Dendritic cell treated with granulocyte-macrophage colony-stimulating factor and Interleukin-4, amounts not matched to agents 40 ng/mL and 50 ng/mL, for 4 days (primary cell): ENCODE results near the gene TNNT3.
A peak's percentile ranks its signal among the peaks of the same experiment; 100 is the strongest.
"Not testable (repeated sequence)": the region's sequence is repeated elsewhere in the genome, so short reads cannot be mapped to it uniquely, and the experiment has no call there.

ENCODE experiments used
- H3K27ac Mint-ChIP-seq: one replicate; pipeline ENCODE4 v1.8.0; 2022; ENCODE audit warnings: mild to moderate bottlenecking, mixed read lengths
- H3K27me3 Mint-ChIP-seq: one replicate; pipeline ENCODE4 v1.8.0; 2022; ENCODE audit warnings: mild to moderate bottlenecking, mixed read lengths
- H3K36me3 Mint-ChIP-seq: one replicate; pipeline ENCODE4 v1.8.0; 2022; ENCODE audit warnings: low read depth, mixed read lengths
- H3K4me1 Mint-ChIP-seq: one replicate; pipeline ENCODE4 v1.8.0; 2022; ENCODE audit warnings: low read depth, mixed read lengths
- H3K4me3 Mint-ChIP-seq: one replicate; pipeline ENCODE4 v1.8.0; 2022; ENCODE audit warnings: mild to moderate bottlenecking, moderate library complexity, mixed read lengths
- H3K9me3 Mint-ChIP-seq: one replicate; pipeline ENCODE4 v1.8.0; 2022; ENCODE audit warnings: mixed read lengths
- intact Hi-C: fragments of 100-400 bp; cut with micrococcal nuclease; formaldehyde crosslinking; loops from one replicate; pipeline ENCODE4 v1.15.0; 2022

TNNT3 gene

DNA sequence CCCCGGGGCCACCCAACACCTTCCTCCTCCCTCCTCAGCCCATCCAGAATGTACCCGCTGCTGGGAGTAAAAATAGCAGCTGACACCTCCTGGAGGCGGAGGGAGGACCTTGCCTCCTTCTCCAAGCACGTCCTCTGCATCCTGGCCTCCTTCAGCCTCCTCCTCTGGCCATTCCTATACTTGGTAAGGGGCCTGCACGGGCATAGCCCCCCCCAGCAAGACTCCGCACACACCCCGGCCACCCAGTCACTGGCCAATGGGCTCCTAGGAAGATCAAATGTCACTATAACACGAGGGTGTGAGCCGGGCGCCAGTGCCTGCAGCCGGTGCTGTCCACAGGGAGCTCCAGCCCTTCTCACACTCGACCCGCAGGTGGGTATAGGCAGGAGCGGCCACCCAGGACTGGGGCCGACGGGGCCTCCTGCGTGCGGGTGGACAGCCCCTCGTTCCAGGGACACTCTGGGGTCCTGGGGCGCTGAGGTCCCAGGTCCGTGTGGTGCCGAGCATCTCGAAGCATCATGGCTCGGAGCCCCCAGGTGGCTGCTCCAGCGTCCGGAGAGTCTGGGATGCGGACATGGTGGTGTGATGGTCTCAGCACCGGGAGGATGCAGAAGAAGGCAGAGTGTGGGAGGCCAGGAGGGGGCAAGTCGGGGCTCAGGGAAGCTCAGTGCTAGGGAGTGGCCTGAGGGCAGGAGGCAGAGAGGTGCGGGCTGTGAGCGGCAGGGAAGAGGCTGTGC is at the start of gene TNNT3:
Gene TNNT3 (plus strand): TSS at position 313 of the 737 bp plus-strand sequence. CDS start 3,172 bp downstream, outside the sequence.
- intact Hi-C loops: loop anchor here (5.0 kb wide), 1 partner anchor 82 kb away; the partner anchor contains the start of gene TNNI2
- Mint-ChIP-seq H3K4me3 (no peak within 1 kb of the TSS), H3K36me3 (peaks cover 11% of the 10 kb centered on the region), H3K4me1 (peaks cover 10% of the 10 kb centered on the region), H3K27me3 (peaks cover 44% of the 10 kb centered on the region), H3K27ac (no peak within 1 kb of the TSS), H3K9me3 (no peaks in the 10 kb centered on the region)

DNA sequence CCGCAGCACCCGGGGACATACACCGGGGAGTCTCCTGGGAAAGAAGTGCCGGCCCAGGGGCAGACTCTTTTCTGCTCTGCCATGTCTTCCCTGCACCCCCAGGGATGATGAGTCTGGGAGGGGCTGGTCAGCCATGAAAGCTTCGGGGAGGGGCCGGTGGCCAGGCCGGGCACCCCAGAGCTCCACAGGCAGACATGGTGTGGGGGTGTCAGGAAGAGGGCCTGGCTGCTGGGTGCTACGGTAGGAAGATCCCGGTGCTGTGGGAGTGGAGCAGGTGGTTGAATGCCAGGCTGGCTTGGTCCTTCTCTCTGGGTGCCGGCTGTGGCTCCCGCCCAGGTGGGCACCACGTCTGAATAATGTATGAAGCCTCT is 49.2 kb upstream of the TNNT3 start:
- intact Hi-C loops: no loop called here
- H3K4me1 Mint-ChIP-seq: peaks cover 66% of the 10 kb centered on the region

DNA sequence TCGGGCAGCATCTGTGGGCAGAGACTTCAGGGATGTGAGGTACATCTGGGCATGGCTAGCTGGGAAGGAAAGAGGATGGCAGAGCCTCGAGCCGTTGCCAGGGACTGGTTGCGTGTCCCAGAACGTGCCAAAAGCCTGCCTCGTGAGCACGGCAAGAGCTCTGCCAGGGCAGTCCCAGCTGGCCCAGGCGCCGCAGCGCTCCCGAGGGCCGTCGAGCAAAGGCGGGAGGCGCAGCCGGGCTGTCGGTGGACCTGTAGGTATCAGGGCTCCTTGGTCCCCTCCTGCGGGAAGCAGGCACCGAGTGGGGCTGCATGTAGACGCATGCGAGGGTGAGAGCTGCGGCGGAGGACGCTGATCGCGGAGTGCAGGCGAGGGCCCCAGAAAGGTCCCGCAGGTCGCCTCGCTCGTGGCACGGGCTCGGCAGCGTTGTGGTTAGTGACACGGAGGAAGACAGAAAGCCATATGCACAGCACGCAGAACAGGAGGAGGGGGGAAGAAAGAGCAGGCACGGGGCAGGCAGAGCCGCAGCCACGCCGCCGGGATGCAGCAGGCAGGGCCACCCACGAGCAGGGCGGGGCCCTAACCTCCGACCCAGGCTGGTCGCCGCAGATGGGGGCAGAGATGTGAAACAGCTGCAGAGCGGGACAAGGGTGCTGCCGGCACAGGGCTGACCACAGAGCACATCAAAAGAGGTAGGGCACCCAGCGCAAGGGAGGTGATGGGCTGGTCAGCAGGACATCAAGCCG is 48.6 kb upstream of the TNNT3 start:
- H3K4me3 Mint-ChIP-seq: no peak overlapping the region
- intact Hi-C loops: no loop called here
- peak overlapping the region; percentile 5 for H3K27ac Mint-ChIP-seq
- no peaks in the 10 kb centered on the region for H3K9me3 Mint-ChIP-seq
- H3K27me3 Mint-ChIP-seq: peaks cover 3% of the 10 kb centered on the region
- peaks cover 71% of the 10 kb centered on the region for H3K4me1 Mint-ChIP-seq
- H3K36me3 Mint-ChIP-seq: peaks cover 11% of the 10 kb centered on the region

More for the DNA sequence above, 49.2 kb upstream of the TNNT3 start:
- no peak overlapping the region for H3K4me3 Mint-ChIP-seq
- no peaks in the 10 kb centered on the region for H3K9me3 Mint-ChIP-seq
- peaks cover 3% of the 10 kb centered on the region for H3K27me3 Mint-ChIP-seq
- H3K27ac Mint-ChIP-seq: peak overlapping the region; percentile 5
- H3K36me3 Mint-ChIP-seq: peaks cover 5% of the 10 kb centered on the region

DNA sequence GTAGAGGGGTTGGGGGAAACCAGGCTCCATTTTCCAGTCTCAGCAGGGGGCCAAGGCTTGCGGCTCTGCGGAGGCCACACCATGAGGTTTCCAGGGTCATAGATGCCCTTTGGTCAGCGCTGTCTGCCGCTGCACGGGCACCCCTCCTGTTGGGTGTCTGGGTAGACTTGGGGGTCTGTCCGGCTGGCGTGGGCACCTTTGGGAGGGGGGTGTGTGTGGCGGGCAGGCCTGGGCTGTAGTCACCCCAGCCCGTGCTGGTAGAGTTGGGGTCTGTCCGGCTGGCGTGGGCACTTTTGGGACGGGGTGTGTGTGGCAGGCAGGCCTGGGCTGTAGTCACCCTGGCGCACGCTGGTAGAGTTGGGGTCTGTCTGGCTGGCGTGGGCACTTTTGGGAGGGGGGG is 48.0 kb upstream of the TNNT3 start:
- intact Hi-C loops: no loop called here
- no peak overlapping the region for H3K4me3 Mint-ChIP-seq
- peak overlapping the region; percentile 29 for H3K27ac Mint-ChIP-seq
- H3K9me3 Mint-ChIP-seq: no peaks in the 10 kb centered on the region
- H3K36me3 Mint-ChIP-seq: peaks cover 17% of the 10 kb centered on the region
- H3K27me3 Mint-ChIP-seq: peaks cover 3% of the 10 kb centered on the region
- peaks cover 77% of the 10 kb centered on the region for H3K4me1 Mint-ChIP-seq

GRCh38 chr11:1872267-1872985 is 47.1 kb upstream of the TNNT3 start:
- Mint-ChIP-seq H3K27me3 (peaks cover 3% of the 10 kb centered on the region), H3K27ac (peak overlapping the region; percentile 29), H3K9me3 (no peaks in the 10 kb centered on the region), H3K4me1 (peaks cover 86% of the 10 kb centered on the region), H3K36me3 (peaks cover 23% of the 10 kb centered on the region), H3K4me3 (no peak overlapping the region)
- intact Hi-C loops: no loop called here

DNA sequence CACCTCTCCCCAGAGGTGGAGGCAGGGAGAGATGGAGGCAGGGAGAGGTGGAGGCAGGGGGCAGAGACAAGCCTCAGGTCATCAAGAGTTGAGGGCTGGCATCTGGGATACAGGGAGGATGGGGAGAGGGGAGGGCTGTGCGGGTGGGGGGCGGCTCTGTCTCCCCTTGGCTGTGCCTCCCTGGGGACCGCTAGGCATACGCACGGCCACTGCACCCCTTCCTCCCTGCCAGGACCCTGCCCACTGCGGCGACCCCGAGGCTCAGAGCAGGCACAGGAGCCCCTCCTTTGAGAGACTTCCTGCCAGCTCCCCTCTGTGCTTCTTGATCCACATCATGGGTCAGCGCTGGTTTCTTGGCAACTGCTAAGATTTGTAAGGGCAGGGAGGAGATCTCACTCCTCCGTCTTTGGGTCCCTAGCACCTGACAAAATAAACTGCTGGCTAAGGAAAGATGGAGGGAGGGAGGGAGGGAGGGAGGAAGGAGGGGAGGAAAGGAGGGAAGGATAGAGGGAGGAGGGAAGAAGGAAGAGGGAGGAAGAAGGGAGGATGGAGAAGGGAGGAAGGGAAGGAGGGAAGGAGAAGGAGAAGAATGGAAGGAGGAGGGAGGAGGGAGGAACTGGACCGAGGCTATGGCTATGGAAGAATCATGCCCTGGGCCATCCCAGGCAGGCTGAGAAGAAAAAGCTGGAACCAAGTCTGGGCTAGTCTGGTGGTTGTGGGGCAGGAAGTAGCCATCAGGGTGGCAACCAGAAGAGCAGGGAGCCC is 46.3 kb upstream of the TNNT3 start:
- peaks cover 88% of the 10 kb centered on the region for H3K4me1 Mint-ChIP-seq
- peak overlapping the region; percentile 56 for H3K27ac Mint-ChIP-seq
- H3K36me3 Mint-ChIP-seq: peaks cover 31% of the 10 kb centered on the region
- H3K9me3 Mint-ChIP-seq: no peaks in the 10 kb centered on the region
- H3K4me3 Mint-ChIP-seq: no peak overlapping the region
- H3K27me3 Mint-ChIP-seq: peaks cover 3% of the 10 kb centered on the region
- intact Hi-C loops: no loop called here

DNA sequence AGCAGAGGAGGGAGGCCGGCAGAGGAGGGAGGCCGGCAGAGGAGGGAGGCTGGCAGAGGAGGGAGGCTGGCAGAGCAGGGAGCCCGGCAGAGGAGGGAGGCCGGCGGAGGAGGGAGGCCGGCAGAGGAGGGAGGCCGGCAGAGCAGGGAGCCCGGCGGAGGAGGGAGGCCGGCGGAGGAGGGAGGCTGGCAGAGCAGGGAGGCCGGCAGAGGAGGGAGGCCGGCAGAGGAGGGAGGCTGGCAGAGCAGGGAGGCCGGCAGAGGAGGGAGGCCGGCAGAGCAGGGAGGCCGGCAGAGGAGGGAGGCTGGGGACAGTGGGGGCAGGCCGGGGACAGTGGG is 45.7 kb upstream of the TNNT3 start:
- peak overlapping the region; percentile 56 for H3K27ac Mint-ChIP-seq
- H3K9me3 Mint-ChIP-seq, H3K4me3 Mint-ChIP-seq, intact Hi-C loops, H3K27me3 Mint-ChIP-seq: not testable (repeated sequence)
- peaks cover 36% of the 10 kb centered on the region for H3K36me3 Mint-ChIP-seq
- H3K4me1 Mint-ChIP-seq: peaks cover 88% of the 10 kb centered on the region

DNA sequence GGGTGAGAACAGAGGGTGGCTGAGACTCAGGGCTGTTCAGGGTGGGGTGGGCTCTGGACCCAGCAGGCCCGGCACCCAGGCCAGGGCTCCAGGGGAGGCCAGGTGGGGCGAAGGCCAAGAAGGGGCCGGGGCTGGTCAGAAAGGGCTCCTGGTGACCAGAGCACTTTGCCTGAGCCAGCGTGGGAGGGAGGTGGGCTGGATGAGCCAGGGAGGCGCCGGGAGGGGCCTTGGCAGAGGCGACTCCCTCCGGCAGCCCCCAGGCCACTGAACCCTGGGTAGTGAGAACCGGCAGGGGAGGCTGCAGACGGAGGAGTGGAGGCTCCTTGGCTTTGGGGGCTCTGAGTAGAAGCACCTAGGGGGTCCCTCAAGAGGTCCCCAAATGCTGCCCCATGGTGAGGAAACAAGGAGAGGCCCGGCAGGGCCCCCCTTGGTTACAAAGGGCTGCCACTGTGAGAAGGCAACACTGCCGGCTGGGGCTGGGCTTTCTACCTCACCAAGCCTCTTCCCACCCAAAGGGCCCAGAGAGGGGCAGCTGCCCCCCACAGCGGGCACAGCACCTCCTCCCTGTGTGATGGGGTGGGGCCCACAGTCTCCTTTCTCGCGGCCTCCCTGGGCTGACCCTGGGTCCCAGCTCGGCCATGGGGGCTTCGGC is 44.9 kb upstream of the TNNT3 start:
- intact Hi-C loops: not testable (repeated sequence)
- peaks cover 85% of the 10 kb centered on the region for H3K4me1 Mint-ChIP-seq

DNA sequence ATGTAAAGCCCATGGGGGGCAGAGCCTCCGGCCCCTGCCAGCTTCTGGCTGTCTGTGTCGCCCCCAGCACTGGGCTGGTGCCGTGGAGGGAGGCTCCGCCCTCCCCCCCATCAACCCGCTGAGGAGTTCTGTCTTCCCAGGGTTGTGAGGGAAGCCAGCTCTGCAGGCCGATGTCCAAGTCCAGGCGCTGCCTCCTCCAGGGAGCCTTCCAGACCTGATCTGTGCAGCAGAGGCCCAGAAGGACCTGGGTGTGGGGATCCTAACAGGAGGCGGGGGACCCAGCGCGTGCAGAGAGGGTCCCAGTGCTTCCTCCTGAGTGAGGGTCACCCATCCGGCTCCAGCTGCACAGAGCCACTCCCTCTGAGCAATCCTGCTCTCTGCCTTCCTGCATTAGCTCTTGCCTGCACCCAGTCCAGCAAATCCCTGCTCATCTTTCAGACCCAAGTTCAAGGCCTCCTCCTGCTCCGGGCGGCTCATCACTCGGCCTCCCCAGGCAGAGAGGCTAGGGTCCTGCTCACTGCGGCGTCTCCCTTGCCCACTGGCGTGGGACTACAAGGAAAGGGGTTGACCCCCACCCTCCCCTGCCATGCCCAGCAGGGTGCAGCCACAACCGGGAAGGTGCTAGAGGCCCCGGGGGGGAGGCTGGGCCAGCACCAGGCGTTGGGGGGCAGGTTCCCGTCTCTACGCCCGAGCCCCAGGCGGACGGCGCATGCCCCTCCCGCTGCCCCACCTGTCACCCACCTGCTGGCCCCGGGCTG is 44.2 kb upstream of the TNNT3 start:
- Mint-ChIP-seq H3K27me3 (no peaks in the 10 kb centered on the region), H3K27ac (peak overlapping the region; percentile 36), H3K4me1 (peaks cover 85% of the 10 kb centered on the region), H3K4me3 (no peak overlapping the region), H3K9me3 (no peaks in the 10 kb centered on the region), H3K36me3 (peaks cover 45% of the 10 kb centered on the region)
- intact Hi-C loops: no loop called here

More for the DNA sequence above, 44.9 kb upstream of the TNNT3 start:
- not testable (repeated sequence) for H3K27ac Mint-ChIP-seq, H3K4me3 Mint-ChIP-seq, H3K9me3 Mint-ChIP-seq, H3K27me3 Mint-ChIP-seq
- peaks cover 39% of the 10 kb centered on the region for H3K36me3 Mint-ChIP-seq

DNA sequence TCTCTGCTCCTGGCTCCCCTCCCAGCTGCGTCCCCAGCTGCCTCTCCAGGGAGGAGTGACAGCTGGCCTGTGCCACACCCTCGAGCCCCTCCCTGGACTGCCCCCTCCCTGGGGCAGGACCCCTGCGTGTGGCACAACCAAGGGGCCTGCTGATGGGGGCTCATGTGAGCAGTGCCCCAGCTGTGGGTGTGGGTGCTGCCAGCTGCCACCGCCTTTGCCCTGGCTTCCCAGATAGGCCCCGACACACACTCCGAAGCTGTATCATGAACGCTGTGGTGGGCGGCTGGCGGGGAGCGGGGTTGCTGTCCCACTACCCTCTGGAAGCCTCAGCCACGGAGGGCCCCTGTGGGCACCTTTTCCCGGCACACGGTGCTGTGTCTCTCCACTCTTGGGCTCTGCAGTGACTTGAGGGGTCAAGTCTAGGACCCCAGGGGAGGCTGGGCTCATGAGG is 43.6 kb upstream of the TNNT3 start:
- H3K27me3 Mint-ChIP-seq, intact Hi-C loops, H3K9me3 Mint-ChIP-seq, H3K4me3 Mint-ChIP-seq: not testable (repeated sequence)
- peaks cover 85% of the 10 kb centered on the region for H3K4me1 Mint-ChIP-seq
- peak overlapping the region; percentile 30 for H3K27ac Mint-ChIP-seq
- H3K36me3 Mint-ChIP-seq: peaks cover 49% of the 10 kb centered on the region

GRCh38 chr11:1876361-1877063 is 43.0 kb upstream of the TNNT3 start:
- H3K27ac Mint-ChIP-seq: peak overlapping the region; percentile 30
- no peaks in the 10 kb centered on the region for H3K27me3 Mint-ChIP-seq
- intact Hi-C loops: no loop called here
- peaks cover 84% of the 10 kb centered on the region for H3K4me1 Mint-ChIP-seq
- no peaks in the 10 kb centered on the region for H3K9me3 Mint-ChIP-seq
- H3K4me3 Mint-ChIP-seq: no peak overlapping the region
- H3K36me3 Mint-ChIP-seq: peaks cover 55% of the 10 kb centered on the region
